ENCODE data around the gene PIK3R5.

PIK3R5 gene

GRCh38 chr17:8949061-8949661, 16.3 kb downstream of the PIK3R5 start:
- no peak overlapping the region for H3K4me3 ChIP-seq (ENCODE audit: insufficient read depth, low read length, poor library complexity, severe bottlenecking)
- H3K9ac ChIP-seq (ENCODE audit: low read length), result no peak overlapping the region
- TF ChIP-seq EZH2phosphoT487 (conservative IDR thresholded peaks at IDR 0.05; ENCODE audit: low read length) (no peak), CTCF (IDR thresholded peaks at IDR 0.05; ENCODE audit: insufficient read depth, low read length, poor library complexity, severe bottlenecking) (no peak)
- H3K4me2 ChIP-seq (ENCODE audit: low read depth, low read length, poor library complexity, severe bottlenecking), result no peak overlapping the region
- no peaks in the 10 kb centered on the region for H3K79me2 ChIP-seq (ENCODE audit: insufficient read depth, low read length)
- H3K9me2 ChIP-seq (replicated peaks; ENCODE audit: insufficient read depth, low read length), result no peaks in the 10 kb centered on the region
- H2AFZ ChIP-seq (ENCODE audit: low read depth, low read length, severe bottlenecking), result no peak overlapping the region
- H3K27ac ChIP-seq (ENCODE audit: low read depth, low read length), result no peak overlapping the region
- H3F3A ChIP-seq (ENCODE audit: insufficient read depth), result no peaks in the 10 kb centered on the region
- H3K9me3 ChIP-seq (ENCODE audit: insufficient read depth, low read length), result no peaks in the 10 kb centered on the region
- H3K27me3 ChIP-seq (ENCODE audit: low read length), result no peaks in the 10 kb centered on the region; the same call in 1 of the 2 replicates
- H4K20me1 ChIP-seq (ENCODE audit: low read depth, low read length), result no peaks in the 10 kb centered on the region
- H3K36me3 ChIP-seq (ENCODE audit: low read length), result no peaks in the 10 kb centered on the region

GRCh38 chr17:8948462-8948861, 17.0 kb downstream of the PIK3R5 start:
- Histone ChIP-seq H3K27me3 (ENCODE audit: low read length) (no peaks in the 10 kb centered on the region; the same call in 1 of the 2 replicates), H3K4me3 (ENCODE audit: insufficient read depth, low read length, poor library complexity, severe bottlenecking) (no peak overlapping the region), H3K79me2 (ENCODE audit: insufficient read depth, low read length) (no peaks in the 10 kb centered on the region), H3F3A (ENCODE audit: insufficient read depth) (no peaks in the 10 kb centered on the region), H4K20me1 (ENCODE audit: low read depth, low read length) (no peaks in the 10 kb centered on the region), H3K9me2 (replicated peaks; ENCODE audit: insufficient read depth, low read length) (no peaks in the 10 kb centered on the region), H3K9me3 (ENCODE audit: insufficient read depth, low read length) (no peaks in the 10 kb centered on the region), H2AFZ (ENCODE audit: low read depth, low read length, severe bottlenecking) (no peak overlapping the region), H3K9ac (ENCODE audit: low read length) (no peak overlapping the region), H3K27ac (ENCODE audit: low read depth, low read length) (no peak overlapping the region), H3K36me3 (ENCODE audit: low read length) (no peaks in the 10 kb centered on the region), H3K4me2 (ENCODE audit: low read depth, low read length, poor library complexity, severe bottlenecking) (no peak overlapping the region)
- TF ChIP-seq CTCF (IDR thresholded peaks at IDR 0.05; ENCODE audit: insufficient read depth, low read length, poor library complexity, severe bottlenecking) (no peak), EZH2phosphoT487 (conservative IDR thresholded peaks at IDR 0.05; ENCODE audit: low read length) (no peak)

GRCh38 chr17:8947201-8947600, 18.3 kb downstream of the PIK3R5 start:
- no peak for TF ChIP-seq CTCF (IDR thresholded peaks at IDR 0.05; ENCODE audit: insufficient read depth, low read length, poor library complexity, severe bottlenecking)
- no peak for TF ChIP-seq EZH2phosphoT487 (conservative IDR thresholded peaks at IDR 0.05; ENCODE audit: low read length)
- H3K36me3 ChIP-seq (ENCODE audit: low read length), result no peaks in the 10 kb centered on the region
- H3K27me3 ChIP-seq (ENCODE audit: low read length), result no peaks in the 10 kb centered on the region
- H3K27ac ChIP-seq (ENCODE audit: low read depth, low read length), result no peak overlapping the region
- no peak overlapping the region for H2AFZ ChIP-seq (ENCODE audit: low read depth, low read length, severe bottlenecking)
- no peaks in the 10 kb centered on the region for H3K9me2 ChIP-seq (replicated peaks; ENCODE audit: insufficient read depth, low read length)
- H3K79me2 ChIP-seq (ENCODE audit: insufficient read depth, low read length), result no peaks in the 10 kb centered on the region
- no peaks in the 10 kb centered on the region for H3K9me3 ChIP-seq (ENCODE audit: insufficient read depth, low read length)
- H3K4me3 ChIP-seq (ENCODE audit: insufficient read depth, low read length, poor library complexity, severe bottlenecking), result no peak overlapping the region
- H3K4me2 ChIP-seq (ENCODE audit: low read depth, low read length, poor library complexity, severe bottlenecking), result no peak overlapping the region
- H3K9ac ChIP-seq (ENCODE audit: low read length), result no peak overlapping the region
- no peaks in the 10 kb centered on the region for H4K20me1 ChIP-seq (ENCODE audit: low read depth, low read length)
- no peaks in the 10 kb centered on the region for H3F3A ChIP-seq (ENCODE audit: insufficient read depth)

Data from SU-DHL-6 (cell line).